ENCODE results near the gene KAZN.

Gene KAZN

GRCh38 chr1:14881775-14882672 is 283.5 kb downstream of the KAZN start:
- no peaks in the 10 kb centered on the region for H3K9me3 ChIP-seq (ENCODE audit: control insufficient read depth, insufficient read depth, low read length)
- no peak overlapping the region for H3K9ac ChIP-seq (ENCODE audit: low read depth, low read length)
- H3K4me1 ChIP-seq (ENCODE audit: control insufficient read depth, insufficient read depth, low read length): no peaks in the 10 kb centered on the region
- no peaks in the 10 kb centered on the region for H3K27me3 ChIP-seq (ENCODE audit: control insufficient read depth, insufficient read depth, low read length)
- H3K36me3 ChIP-seq (ENCODE audit: control insufficient read depth, insufficient read depth, low read length): no peaks in the 10 kb centered on the region
- no peak overlapping the region for H3K4me3 ChIP-seq (ENCODE audit: low read depth, low read length)

DNA sequence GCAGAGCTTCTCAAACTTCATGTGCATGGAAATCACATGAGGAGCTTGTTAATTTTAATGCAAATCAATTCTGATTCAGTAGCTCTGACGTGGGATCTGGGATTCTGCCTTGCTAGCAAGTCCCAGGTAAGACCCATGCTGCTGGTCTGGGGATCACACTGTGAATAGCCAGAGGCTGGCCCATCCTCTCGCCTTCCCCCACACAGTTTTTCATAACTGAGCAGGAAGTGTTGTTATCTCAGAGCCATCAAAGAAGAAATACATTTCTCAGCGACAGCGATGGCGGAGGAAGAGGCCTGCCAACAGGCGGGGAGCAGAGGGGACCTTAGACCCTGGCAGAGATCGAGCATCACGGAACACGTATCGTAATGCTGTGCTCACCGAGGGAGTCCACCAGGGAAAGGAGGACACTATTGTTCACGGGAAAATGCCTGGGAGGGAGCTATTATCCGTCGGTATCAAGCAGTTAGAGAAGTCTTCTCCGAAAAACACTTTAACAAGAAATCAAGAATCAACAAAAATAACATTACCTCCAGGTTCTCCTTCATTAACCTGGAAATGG is 286.2 kb downstream of the KAZN start:
- Histone ChIP-seq H3K4me3 (ENCODE audit: low read depth, low read length) (no peak overlapping the region), H3K9ac (ENCODE audit: low read depth, low read length) (no peak overlapping the region), H3K9me3 (ENCODE audit: control insufficient read depth, insufficient read depth, low read length) (no peaks in the 10 kb centered on the region), H3K4me1 (ENCODE audit: control insufficient read depth, insufficient read depth, low read length) (no peaks in the 10 kb centered on the region), H3K27me3 (ENCODE audit: control insufficient read depth, insufficient read depth, low read length) (no peaks in the 10 kb centered on the region), H3K36me3 (ENCODE audit: control insufficient read depth, insufficient read depth, low read length) (no peaks in the 10 kb centered on the region)

- Histone ChIP-seq H3K9ac (ENCODE audit: low read depth, low read length) (no peak overlapping the region), H3K36me3 (ENCODE audit: control insufficient read depth, insufficient read depth, low read length) (peaks cover 4% of the 10 kb centered on the region), H3K27me3 (ENCODE audit: control insufficient read depth, insufficient read depth, low read length) (no peaks in the 10 kb centered on the region), H3K9me3 (ENCODE audit: control insufficient read depth, insufficient read depth, low read length) (no peaks in the 10 kb centered on the region), H3K4me3 (ENCODE audit: low read depth, low read length) (no peak overlapping the region), H3K4me1 (ENCODE audit: control insufficient read depth, insufficient read depth, low read length) (no peaks in the 10 kb centered on the region)
These were observed 288.6 kb downstream of the KAZN start for GRCh38 chr1:14887044-14887566.

DNA sequence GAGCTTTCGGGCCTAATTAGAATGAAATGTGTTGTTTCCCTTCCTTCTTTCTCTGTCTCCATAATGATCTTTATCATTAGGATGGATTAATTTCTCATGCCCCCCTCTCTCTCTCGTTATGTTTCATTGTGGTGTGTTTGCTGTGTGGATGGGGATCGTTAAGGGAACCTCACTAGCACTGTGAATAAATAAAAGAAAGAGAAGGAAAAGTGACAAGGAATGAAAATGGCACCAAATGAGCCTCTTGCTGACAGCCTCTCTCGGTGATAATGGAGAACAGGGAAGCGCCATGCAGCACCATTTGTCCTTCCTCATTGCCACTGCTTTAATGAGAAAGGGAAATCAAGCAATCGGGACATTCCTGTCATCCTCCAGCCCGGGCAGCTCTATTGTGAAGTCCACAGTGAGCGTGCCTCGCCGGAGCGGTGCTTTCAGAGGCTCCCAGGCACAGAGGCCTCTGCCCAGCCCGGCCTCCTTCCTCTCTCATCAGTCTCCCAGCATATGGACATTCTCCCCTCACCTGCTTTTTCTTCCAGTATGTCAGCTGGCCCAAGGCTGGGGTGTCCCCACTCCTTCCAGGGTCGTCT is 289.4 kb downstream of the KAZN start:
- no peaks in the 10 kb centered on the region for H3K27me3 ChIP-seq (ENCODE audit: control insufficient read depth, insufficient read depth, low read length)

DNA sequence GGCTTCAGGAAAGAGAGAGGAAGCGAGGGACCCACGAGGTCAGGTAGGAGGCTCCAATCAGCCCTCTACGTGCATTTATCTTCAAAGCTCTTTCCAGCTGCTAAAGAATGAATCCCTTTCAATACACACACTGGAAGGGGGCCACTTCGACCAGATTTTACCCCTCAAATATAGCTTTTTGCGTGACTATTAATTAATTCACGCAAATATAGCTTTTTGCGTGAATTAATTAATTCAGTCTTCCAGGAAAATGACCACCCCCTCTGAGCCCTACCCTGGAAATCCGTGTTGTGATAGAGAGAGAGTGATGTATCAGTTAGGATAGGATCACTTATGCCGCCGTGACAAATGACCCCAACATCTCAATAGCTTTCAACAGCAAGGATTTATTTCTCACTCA is 289.9 kb downstream of the KAZN start:
- Histone ChIP-seq H3K4me1 (ENCODE audit: control insufficient read depth, insufficient read depth, low read length) (no peaks in the 10 kb centered on the region), H3K4me3 (ENCODE audit: low read depth, low read length) (no peak overlapping the region), H3K27me3 (ENCODE audit: control insufficient read depth, insufficient read depth, low read length) (no peaks in the 10 kb centered on the region), H3K36me3 (ENCODE audit: control insufficient read depth, insufficient read depth, low read length) (peaks cover 4% of the 10 kb centered on the region), H3K9me3 (ENCODE audit: control insufficient read depth, insufficient read depth, low read length) (no peaks in the 10 kb centered on the region), H3K9ac (ENCODE audit: low read depth, low read length) (no peak overlapping the region)

More for the DNA sequence above, 289.4 kb downstream of the KAZN start:
- H3K4me3 ChIP-seq (ENCODE audit: low read depth, low read length): no peak overlapping the region
- no peaks in the 10 kb centered on the region for H3K9me3 ChIP-seq (ENCODE audit: control insufficient read depth, insufficient read depth, low read length)
- H3K9ac ChIP-seq (ENCODE audit: low read depth, low read length): no peak overlapping the region
- H3K36me3 ChIP-seq (ENCODE audit: control insufficient read depth, insufficient read depth, low read length): peaks cover 4% of the 10 kb centered on the region
- H3K4me1 ChIP-seq (ENCODE audit: control insufficient read depth, insufficient read depth, low read length): no peaks in the 10 kb centered on the region

- Histone ChIP-seq H3K27me3 (ENCODE audit: control insufficient read depth, insufficient read depth, low read length) (no peaks in the 10 kb centered on the region), H3K9ac (ENCODE audit: low read depth, low read length) (no peak overlapping the region), H3K36me3 (ENCODE audit: control insufficient read depth, insufficient read depth, low read length) (peaks cover 4% of the 10 kb centered on the region), H3K9me3 (ENCODE audit: control insufficient read depth, insufficient read depth, low read length) (no peaks in the 10 kb centered on the region), H3K4me3 (ENCODE audit: low read depth, low read length) (no peak overlapping the region), H3K4me1 (ENCODE audit: control insufficient read depth, insufficient read depth, low read length) (peaks cover under 1% of the 10 kb centered on the region)
These were observed 291.4 kb downstream of the KAZN start for GRCh38 chr1:14889825-14890440.

DNA sequence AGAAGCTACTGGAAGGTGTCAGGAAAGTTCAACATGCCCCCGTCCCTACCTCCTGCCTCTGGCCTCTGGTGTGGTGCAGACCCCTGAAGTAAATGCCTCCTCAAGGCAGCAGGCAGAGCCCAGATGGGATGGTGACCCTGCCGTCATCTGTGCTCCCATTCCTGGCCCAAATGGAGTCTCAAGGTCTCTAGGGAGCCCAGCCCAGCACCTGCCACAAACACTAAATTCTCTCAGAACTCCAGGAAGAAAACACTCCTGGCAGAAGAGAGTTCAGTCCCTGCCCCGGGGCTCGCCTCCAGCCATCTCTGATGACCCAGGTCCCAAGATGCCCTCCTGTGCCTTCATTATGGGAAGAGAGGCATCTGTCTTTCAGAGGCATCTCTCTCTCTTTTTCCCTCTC is 293.5 kb downstream of the KAZN start:
- Histone ChIP-seq H3K9me3 (ENCODE audit: control insufficient read depth, insufficient read depth, low read length) (no peaks in the 10 kb centered on the region), H3K27me3 (ENCODE audit: control insufficient read depth, insufficient read depth, low read length) (no peaks in the 10 kb centered on the region), H3K9ac (ENCODE audit: low read depth, low read length) (no peak overlapping the region), H3K4me3 (ENCODE audit: low read depth, low read length) (no peak overlapping the region), H3K36me3 (ENCODE audit: control insufficient read depth, insufficient read depth, low read length) (peaks cover 4% of the 10 kb centered on the region), H3K4me1 (ENCODE audit: control insufficient read depth, insufficient read depth, low read length) (peaks cover 7% of the 10 kb centered on the region)

DNA sequence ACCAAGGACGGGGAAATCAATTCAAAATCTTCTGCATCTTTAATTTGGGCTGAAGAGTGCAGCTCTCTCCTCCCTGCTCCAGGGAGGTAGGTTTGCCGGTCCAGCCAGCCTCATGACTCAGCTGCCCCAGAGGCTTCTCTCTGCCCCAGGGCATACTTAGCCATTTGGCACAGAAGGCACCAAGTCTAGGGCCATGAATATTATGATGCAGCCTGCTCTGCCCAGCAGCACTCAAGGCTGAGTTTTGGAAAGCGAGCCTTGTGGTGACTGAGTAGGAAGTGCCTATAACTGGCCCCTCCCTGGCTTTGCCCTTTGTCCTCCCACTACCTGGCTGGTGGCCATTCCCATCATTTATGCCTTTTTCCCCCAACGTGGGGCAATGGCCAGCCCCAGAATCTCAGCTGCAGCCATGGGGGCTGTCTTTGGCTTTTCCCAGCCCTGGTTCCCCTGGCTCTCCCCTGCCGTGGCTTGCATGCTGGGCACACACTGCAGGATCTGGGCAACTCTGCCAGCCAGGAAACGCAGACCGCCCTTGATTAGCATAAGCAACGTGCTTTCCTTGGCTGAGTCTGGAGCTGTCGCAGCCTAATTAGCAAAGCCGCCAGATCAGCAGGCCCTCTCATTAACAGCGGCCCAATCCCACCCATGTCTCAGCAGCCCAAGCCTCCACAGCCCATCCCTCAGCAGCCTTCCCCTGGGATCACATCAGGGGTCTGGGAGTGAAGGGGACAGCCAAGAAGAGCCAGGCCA is 296.5 kb downstream of the KAZN start:
- Histone ChIP-seq H3K27me3 (ENCODE audit: control insufficient read depth, insufficient read depth, low read length) (no peaks in the 10 kb centered on the region), H3K4me1 (ENCODE audit: control insufficient read depth, insufficient read depth, low read length) (peaks cover 7% of the 10 kb centered on the region), H3K36me3 (ENCODE audit: control insufficient read depth, insufficient read depth, low read length) (peaks cover 2% of the 10 kb centered on the region), H3K9me3 (ENCODE audit: control insufficient read depth, insufficient read depth, low read length) (no peaks in the 10 kb centered on the region), H3K4me3 (ENCODE audit: low read depth, low read length) (no peak overlapping the region), H3K9ac (ENCODE audit: low read depth, low read length) (no peak overlapping the region)

DNA sequence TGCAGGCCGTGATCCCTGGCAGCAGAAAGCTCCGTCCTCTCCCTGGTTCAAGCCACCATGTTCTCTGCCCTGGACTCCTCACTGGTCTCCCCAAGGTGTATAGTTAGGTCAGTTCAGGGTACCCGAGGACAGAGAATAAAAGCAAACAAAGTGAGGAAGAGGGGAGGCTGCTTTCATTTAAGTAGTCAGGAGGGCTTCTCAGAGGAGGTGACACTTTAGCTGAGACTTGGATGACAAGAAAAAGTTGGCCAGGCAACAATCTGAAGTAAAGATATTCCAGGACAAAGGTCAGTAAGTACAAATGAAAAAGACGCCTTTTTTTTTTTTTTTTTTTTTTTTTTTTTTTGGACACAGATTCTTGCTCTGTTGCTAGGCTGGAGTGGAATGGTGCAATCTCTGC is 297.2 kb downstream of the KAZN start:
- Histone ChIP-seq H3K4me1 (ENCODE audit: control insufficient read depth, insufficient read depth, low read length) (peaks cover 7% of the 10 kb centered on the region), H3K36me3 (ENCODE audit: control insufficient read depth, insufficient read depth, low read length) (no peaks in the 10 kb centered on the region), H3K27me3 (ENCODE audit: control insufficient read depth, insufficient read depth, low read length) (no peaks in the 10 kb centered on the region), H3K9ac (ENCODE audit: low read depth, low read length) (no peak overlapping the region), H3K9me3 (ENCODE audit: control insufficient read depth, insufficient read depth, low read length) (no peaks in the 10 kb centered on the region), H3K4me3 (ENCODE audit: low read depth, low read length) (no peak overlapping the region)

- Histone ChIP-seq H3K9me3 (ENCODE audit: control insufficient read depth, insufficient read depth, low read length) (no peaks in the 10 kb centered on the region), H3K4me1 (ENCODE audit: control insufficient read depth, insufficient read depth, low read length) (peaks cover 7% of the 10 kb centered on the region), H3K36me3 (ENCODE audit: control insufficient read depth, insufficient read depth, low read length) (no peaks in the 10 kb centered on the region), H3K4me3 (ENCODE audit: low read depth, low read length) (no peak overlapping the region), H3K9ac (ENCODE audit: low read depth, low read length) (no peak overlapping the region), H3K27me3 (ENCODE audit: control insufficient read depth, insufficient read depth, low read length) (no peaks in the 10 kb centered on the region)
These were observed 298.0 kb downstream of the KAZN start for GRCh38 chr1:14896381-14897079.

DNA sequence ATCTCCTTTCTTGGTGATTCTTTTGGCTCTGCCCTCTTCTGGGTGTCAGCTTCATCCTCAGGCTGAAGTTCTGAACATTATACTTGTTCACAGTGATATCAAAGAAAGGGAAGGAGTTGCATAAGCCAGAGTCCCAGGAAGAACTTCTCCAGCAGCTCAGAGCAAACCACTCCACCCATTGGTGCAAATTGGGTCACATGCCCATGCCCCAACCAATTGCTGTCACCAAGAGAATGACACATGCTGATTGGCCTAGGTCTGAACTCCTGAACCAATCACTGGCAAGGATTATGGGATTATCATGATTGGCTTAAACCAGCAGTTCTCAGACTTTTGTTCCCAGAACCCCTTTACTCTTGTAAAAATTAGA is 298.6 kb downstream of the KAZN start:
- Histone ChIP-seq H3K9me3 (ENCODE audit: control insufficient read depth, insufficient read depth, low read length) (no peaks in the 10 kb centered on the region), H3K4me1 (ENCODE audit: control insufficient read depth, insufficient read depth, low read length) (peaks cover 7% of the 10 kb centered on the region), H3K9ac (ENCODE audit: low read depth, low read length) (no peak overlapping the region), H3K36me3 (ENCODE audit: control insufficient read depth, insufficient read depth, low read length) (no peaks in the 10 kb centered on the region), H3K4me3 (ENCODE audit: low read depth, low read length) (no peak overlapping the region), H3K27me3 (ENCODE audit: control insufficient read depth, insufficient read depth, low read length) (no peaks in the 10 kb centered on the region)
